HL-60 (cell line): Measurements from ENCODE around the gene CDC45.
"Not testable (repeated sequence)": the region's sequence is repeated elsewhere in the genome, so short reads cannot be mapped to it uniquely, and the experiment has no call there.

Source experiments
- DNase-seq, 2 experiments: peaks; one replicate each; pipeline ENCODE4 v3.0.0-alpha.2; 2010 to 2020; ENCODE audit warnings: low read depth in 1 of 2, low spot score in 1 of 2
- H3K27ac ChIP-seq: fragments of 250-450 bp; sonication (Bioruptor Pico); replicated peaks from 2 replicates; pipeline ENCODE4 v1.5.1; 2020; ENCODE audit warnings: mild to moderate bottlenecking, moderate library complexity
- H3K27me3 ChIP-seq: fragments of 250-450 bp; sonication (Bioruptor Pico); 2 replicates; pipeline ENCODE4 v1.5.1; 2021; ENCODE audit warnings: mild to moderate bottlenecking, moderate library complexity; ENCODE audit not compliant: insufficient read depth, poor library complexity, severe bottlenecking
- H3K4me3 ChIP-seq: replicated peaks from 2 replicates; pipeline ENCODE4 v1.5.1; 2011; ENCODE audit warnings: mild to moderate bottlenecking, control low read depth, low read length; ENCODE audit not compliant: insufficient read depth
- GABPA ChIP-seq: IDR thresholded peaks from 2 replicates; pipeline ENCODE4 v1.6.1; 2012; ENCODE audit warnings: low read depth
- POLR2AphosphoS5 ChIP-seq: IDR thresholded peaks from 2 replicates; pipeline ENCODE4 v1.6.1; 2012; ENCODE audit warnings: low read depth
- SPI1 ChIP-seq: IDR thresholded peaks from 2 replicates; pipeline ENCODE4 v1.6.1; 2012; ENCODE audit warnings: low read depth, mild to moderate bottlenecking, borderline replicate concordance
- TF ChIP-seq, protein P1 (sequence below): IDR thresholded peaks from 2 replicates; pipeline ENCODE4 v1.6.1; 2012; ENCODE audit warnings: low read depth; ENCODE audit not compliant: insufficient replicate concordance
- TF ChIP-seq, protein P2 (sequence below): IDR thresholded peaks from one replicate; pipeline ENCODE4 v1.5.1; 2011; ENCODE audit warnings: low read length, control low read depth, inconsistent platforms; ENCODE audit not compliant: insufficient read depth

The CDC45 gene

DNA sequence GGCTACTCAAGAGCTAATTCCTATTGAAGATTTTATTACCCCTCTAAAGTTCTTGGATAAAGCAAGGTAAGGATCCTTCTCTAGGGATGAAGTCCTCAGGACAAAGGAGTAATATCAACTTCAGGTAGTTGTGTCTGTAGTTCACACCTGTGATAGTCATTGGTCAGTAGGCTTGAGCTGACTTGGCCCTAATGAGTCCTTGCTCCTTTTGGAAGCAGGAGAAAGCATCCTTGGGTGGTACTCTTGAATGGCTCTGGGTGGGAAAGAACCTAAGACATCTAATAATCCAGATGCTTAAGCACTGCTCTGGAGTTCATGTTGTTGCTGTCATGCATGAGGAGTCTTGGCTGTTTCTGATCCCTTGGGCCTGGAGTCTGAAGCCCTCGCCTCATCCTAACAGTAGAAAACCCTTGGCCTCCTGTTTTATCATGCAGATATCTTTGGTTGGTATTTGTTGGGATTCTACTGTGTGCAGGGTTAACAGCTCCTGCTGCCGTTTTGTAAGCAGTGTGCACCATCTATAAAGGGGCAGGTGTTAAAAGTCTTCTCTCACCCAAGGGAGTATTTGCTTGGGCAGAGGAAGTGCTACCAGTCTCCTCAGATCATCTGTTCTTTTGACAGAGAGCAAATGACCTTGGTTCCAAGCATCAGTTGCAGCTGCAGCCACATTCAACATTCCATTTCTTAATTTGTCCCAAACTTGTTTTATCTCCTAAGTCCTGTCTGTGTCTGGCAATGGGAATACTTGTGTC, 44.7 kb upstream of the CDC45 start:
- H3K27ac ChIP-seq = no peak overlapping the region
- DNase-seq = no peak
- TF ChIP-seq, protein P1, sequence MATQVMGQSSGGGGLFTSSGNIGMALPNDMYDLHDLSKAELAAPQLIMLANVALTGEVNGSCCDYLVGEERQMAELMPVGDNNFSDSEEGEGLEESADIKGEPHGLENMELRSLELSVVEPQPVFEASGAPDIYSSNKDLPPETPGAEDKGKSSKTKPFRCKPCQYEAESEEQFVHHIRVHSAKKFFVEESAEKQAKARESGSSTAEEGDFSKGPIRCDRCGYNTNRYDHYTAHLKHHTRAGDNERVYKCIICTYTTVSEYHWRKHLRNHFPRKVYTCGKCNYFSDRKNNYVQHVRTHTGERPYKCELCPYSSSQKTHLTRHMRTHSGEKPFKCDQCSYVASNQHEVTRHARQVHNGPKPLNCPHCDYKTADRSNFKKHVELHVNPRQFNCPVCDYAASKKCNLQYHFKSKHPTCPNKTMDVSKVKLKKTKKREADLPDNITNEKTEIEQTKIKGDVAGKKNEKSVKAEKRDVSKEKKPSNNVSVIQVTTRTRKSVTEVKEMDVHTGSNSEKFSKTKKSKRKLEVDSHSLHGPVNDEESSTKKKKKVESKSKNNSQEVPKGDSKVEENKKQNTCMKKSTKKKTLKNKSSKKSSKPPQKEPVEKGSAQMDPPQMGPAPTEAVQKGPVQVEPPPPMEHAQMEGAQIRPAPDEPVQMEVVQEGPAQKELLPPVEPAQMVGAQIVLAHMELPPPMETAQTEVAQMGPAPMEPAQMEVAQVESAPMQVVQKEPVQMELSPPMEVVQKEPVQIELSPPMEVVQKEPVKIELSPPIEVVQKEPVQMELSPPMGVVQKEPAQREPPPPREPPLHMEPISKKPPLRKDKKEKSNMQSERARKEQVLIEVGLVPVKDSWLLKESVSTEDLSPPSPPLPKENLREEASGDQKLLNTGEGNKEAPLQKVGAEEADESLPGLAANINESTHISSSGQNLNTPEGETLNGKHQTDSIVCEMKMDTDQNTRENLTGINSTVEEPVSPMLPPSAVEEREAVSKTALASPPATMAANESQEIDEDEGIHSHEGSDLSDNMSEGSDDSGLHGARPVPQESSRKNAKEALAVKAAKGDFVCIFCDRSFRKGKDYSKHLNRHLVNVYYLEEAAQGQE = no peak
- TF ChIP-seq SPI1 = no peak
- TF ChIP-seq GABPA = no peak
- no peak for TF ChIP-seq POLR2AphosphoS5
- TF ChIP-seq, protein P2, sequence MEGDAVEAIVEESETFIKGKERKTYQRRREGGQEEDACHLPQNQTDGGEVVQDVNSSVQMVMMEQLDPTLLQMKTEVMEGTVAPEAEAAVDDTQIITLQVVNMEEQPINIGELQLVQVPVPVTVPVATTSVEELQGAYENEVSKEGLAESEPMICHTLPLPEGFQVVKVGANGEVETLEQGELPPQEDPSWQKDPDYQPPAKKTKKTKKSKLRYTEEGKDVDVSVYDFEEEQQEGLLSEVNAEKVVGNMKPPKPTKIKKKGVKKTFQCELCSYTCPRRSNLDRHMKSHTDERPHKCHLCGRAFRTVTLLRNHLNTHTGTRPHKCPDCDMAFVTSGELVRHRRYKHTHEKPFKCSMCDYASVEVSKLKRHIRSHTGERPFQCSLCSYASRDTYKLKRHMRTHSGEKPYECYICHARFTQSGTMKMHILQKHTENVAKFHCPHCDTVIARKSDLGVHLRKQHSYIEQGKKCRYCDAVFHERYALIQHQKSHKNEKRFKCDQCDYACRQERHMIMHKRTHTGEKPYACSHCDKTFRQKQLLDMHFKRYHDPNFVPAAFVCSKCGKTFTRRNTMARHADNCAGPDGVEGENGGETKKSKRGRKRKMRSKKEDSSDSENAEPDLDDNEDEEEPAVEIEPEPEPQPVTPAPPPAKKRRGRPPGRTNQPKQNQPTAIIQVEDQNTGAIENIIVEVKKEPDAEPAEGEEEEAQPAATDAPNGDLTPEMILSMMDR = no peak
- no peak overlapping the region for H3K4me3 ChIP-seq
- H3K27me3 ChIP-seq = no peaks in the 10 kb centered on the region

DNA sequence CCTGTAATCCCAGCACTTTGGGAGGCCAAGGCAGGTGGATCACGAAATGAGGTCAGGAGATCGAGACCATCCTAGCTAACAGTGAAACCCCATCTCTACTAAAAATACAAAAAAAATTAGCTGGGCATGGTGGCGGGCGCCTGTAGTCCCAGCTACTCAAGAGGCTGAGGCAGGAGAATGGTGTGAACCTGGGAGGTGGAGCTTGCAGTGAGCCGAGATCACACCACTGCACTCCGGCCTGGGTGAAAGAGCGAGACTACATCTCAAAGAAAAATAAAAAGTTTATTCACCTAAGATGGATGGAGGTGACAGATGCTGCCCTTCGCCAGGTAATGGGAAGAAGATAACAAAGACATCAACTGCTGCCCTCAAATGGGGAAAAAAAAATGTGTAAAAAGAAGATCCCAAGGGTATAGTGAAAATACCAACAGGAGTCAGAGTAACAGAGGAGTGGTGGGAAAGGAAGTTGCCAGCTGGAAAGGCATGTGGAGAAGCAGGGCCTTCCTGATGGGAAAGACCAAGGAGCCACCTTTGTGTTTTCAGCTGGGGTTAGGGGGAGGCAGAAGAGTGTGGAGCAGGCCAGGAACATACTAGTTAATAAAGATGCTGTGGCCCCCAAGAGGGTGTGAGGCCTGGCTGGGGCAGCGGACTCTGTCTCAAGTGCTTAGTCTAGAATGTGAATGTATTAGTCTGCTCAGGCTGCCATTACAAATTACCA, 43.1 kb upstream of the CDC45 start:
- not testable (repeated sequence) for H3K27me3 ChIP-seq, DNase-seq, H3K27ac ChIP-seq, H3K4me3 ChIP-seq

DNA sequence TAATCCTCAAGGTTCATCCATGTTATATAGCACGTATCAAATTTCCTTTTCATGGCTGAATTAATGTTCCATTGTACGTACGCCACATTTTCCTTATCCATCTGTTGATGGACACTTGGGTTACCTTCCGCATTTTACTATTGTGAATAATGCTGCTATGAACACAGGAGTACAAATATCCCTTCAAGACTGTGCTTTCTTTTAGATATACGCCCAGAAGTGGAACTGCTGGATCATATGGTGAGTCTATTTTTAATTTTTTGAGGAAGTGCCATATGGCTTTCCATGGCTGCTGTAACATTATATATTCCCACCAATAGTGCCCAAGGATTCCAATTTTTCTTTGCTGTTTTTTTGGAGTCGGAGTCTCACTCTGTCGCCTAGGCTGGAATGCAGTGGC, 41.4 kb upstream of the CDC45 start:
- no peak overlapping the region for H3K27ac ChIP-seq

DNA sequence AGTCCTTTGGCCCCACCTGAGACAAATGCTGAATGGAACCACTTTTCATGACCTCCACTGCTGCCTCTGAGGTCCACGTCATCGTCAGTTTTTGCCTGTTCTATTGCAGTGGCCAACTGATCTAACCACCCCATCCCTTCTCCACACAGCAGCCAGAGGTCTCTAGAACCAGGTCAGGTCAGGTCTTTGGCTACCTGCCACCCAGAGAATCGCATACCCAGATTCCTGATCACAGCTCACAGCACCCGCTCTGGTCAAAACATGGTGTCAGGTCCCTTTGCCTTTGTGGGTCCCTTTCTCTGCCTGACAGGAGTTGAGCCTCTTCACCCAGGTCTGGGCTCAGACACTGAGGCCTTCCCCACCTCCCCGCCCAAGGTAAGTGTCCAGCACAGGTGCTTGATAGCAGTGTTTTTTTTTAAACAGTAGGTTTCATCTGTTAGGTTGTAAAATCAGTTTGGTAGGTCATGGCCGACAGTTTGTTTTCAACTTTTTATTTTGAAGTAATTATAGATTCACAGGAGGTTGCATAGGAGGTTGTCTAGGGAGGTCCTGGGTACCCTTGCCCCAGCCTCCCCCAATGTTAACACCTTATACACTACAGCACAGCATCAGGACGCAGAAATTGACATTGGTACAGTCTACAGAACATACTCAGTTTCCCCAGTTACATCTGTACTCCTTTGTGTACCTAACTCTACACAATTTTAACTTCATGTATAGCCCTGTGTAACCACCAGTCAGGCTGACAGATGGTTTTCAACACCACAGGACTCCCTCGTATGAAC, 39.1 kb upstream of the CDC45 start:
- TF ChIP-seq GABPA (no peak), SPI1 (no peak), POLR2AphosphoS5 (no peak)
- TF ChIP-seq, protein P1 = no peak
- TF ChIP-seq, protein P2 = no peak
- Histone ChIP-seq H3K27ac (no peak overlapping the region), H3K4me3 (no peak overlapping the region), H3K27me3 (no peaks in the 10 kb centered on the region)
- no peak for DNase-seq

More for the DNA sequence above, 41.4 kb upstream of the CDC45 start:
- no peak for DNase-seq
- no peaks in the 10 kb centered on the region for H3K27me3 ChIP-seq
- H3K4me3 ChIP-seq = no peak overlapping the region
- TF ChIP-seq, protein P2 = no peak
- TF ChIP-seq SPI1 = peak; percentile 77
